Epithelial cell of prostate (primary cell): ENCODE measurements around the gene SLC25A22.

Source experiments
- DNase-seq: peaks from one replicate; pipeline ENCODE4 v3.0.0-alpha.2; 2011; ENCODE audit warnings: low read depth, low spot score
- H3K27ac ChIP-seq: fragments of 450-650 bp; 2 replicates; pipeline ENCODE4 v1.5.1; 2017; ENCODE audit warnings: mild to moderate bottlenecking

SLC25A22 gene

DNA sequence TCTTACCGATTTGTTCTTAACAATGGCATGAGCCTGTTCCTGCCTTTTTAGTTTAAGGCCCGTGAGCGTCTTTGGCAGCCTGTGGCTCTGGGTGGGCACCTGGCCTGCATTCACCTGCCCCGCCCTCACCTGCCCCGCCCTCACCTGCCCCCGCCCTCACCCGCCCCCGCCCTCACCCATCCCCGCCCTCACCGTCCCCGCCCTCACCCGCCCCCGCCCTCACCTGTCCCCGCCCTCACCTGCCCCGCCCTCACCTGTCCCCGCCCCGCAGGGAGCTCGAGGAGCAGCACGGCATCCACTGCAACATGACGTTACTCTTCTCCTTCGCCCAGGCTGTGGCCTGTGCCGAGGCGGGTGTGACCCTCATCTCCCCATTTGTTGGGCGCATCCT is 35.0 kb downstream of the SLC25A22 start:
- H3K27ac ChIP-seq = peak overlapping the region; percentile 91
- DNase-seq = no peak

DNA sequence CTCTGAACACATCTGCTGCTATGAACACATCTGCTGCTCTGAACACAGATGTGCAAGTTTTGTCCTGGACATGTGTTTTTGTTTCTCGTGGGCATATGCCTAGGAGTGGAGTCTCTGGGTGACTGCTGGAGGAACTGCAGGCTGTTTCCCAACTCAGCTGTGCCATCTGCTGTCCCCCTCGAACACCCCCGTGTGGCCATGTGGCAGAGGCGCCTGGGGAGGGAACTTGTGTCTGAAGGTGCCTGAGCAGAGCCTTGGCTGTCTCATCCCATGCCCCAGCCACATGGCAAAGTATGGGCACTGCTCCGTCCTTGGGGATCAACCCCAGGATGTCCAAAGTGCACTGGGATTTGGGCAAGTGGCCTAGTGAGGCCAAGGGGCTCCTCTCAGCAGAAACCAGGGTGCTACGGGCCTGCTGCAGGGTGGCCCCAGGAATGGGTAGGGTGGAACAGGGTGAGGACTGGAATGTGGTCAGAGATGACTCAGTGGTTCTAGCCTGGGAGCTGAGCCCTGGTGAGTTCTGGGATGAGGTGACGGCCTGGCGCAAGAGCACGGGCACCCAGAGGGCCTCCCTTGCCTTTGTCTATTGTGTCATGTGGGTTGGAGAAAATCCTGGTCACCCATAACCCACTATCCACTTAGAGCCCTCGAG is 35.5 kb downstream of the SLC25A22 start:
- H3K27ac ChIP-seq = peak overlapping the region; percentile 91
- peak; percentile 49 for DNase-seq

- DNase-seq = no peak
- peak overlapping the region; percentile 91 for H3K27ac ChIP-seq
These were observed 36.5 kb downstream of the SLC25A22 start for GRCh38 chr11:761526-762108.

- no peak for DNase-seq
- peak overlapping the region; percentile 9 for H3K27ac ChIP-seq
These were observed 37.8 kb downstream of the SLC25A22 start for GRCh38 chr11:760236-760635.

- no peak overlapping the region for H3K27ac ChIP-seq
- no peak for DNase-seq
These were observed 48.4 kb downstream of the SLC25A22 start for GRCh38 chr11:749731-750130.

DNA sequence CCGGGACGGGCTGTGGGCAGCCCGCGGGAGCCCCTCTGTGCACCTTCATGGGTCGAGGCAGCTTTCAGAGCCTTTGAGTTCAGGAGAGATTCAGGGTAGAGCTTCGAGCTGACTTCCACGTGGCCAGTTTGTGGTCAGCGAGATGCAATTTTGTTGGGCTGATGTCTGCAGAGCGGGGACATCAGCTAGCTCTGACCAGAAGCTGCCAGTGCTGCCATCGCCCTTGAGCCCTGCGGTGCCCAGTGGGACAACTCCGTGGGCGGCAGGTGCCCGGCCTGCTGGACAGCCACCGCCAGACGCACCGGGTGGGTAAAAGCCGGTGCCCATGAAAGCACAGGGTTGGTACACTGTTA is 50.1 kb downstream of the SLC25A22 start:
- H3K27ac ChIP-seq = peak overlapping the region; percentile 73

DNA sequence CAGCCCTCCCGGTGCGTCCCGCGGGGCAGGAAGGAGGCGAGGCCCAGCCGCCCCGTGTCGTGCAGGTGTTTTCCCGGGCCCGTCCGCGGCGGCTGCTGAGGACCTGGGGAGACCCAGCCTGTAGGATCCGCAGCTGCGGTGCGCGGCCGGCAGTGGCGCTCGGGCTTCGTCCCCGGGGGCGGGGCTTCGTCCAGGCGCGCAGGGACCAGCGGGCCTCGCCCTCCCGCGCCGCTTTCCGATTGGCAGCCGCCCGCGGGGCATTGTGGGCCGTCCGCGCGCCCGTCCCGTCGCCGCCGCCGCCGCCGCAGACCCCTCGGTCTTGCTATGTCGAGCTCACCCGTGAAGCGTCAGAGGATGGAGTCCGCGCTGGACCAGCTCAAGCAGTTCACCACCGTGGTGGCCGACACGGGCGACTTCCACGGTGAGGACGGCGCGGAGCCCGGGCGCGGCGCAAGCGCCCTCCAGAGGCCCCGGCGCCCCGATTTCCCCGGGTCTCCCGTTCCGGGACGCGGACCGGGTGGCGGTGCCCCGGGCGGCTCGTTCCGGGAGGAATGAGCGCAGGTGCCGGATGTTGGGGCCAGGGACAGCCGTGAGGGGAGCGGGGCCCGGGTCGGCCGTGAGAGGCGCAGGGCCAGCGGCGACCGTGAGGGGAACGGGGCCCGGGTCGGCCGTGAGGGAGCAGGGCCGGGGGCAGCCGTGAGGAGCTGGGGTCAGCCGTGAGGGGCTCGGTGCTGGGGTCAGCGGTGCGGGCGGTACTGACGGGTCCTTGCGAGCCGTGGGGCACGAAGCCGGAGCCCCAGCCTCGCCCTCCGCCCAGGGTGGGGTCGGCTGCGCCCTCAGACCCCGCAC is 50.7 kb downstream of the SLC25A22 start, which contains the start of gene TALDO1:
TSS of gene TALDO1 (plus strand) at position 307 of the 849 bp plus-strand sequence. CDS start at position 325, 18 bp downstream.
- peak within 1 kb of the TSS; percentile 73 for H3K27ac ChIP-seq
- peak; percentile 20 for DNase-seq

More for the DNA sequence above, 50.1 kb downstream of the SLC25A22 start:
- DNase-seq = no peak

GRCh38 chr11:746289-747157 is 51.6 kb downstream of the SLC25A22 start:
- H3K27ac ChIP-seq = peak overlapping the region; percentile 73
- no peak for DNase-seq

DNA sequence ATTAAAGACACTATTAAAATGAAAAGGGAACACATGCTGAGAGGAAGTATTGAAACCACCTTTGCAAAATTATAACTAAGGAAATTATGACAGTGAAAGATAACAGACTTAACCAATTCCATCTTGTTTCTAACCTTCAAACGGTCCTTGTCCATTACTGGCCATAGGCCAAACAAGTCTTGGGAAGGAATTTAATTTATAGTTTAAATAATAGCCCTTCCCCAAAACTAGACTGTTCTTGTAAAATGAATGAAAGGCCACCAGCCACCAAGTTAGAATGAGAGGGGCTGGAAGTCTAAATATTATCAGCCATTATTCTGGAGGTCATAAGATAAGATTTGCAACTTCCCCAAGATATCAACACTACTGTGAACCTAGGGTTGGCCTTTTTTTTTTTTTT is 52.7 kb downstream of the SLC25A22 start:
- H3K27ac ChIP-seq = no peak overlapping the region
- DNase-seq = no peak

- no peak overlapping the region for H3K27ac ChIP-seq
- no peak for DNase-seq
These were observed 55.4 kb downstream of the SLC25A22 start for GRCh38 chr11:742571-743201.

- H3K27ac ChIP-seq = no peak overlapping the region
- DNase-seq = no peak
These were observed 55.9 kb downstream of the SLC25A22 start for GRCh38 chr11:742156-742546.
